Rectal smooth muscle tissue (tissue), 1 donor: ENCODE results near the gene EPAS1.

Experiments
- H3K27ac ChIP-seq: one replicate; pipeline ENCODE4 v1.7.0; 2013; ENCODE audit warnings: low read depth, low read length, inconsistent platforms
- H3K27me3 ChIP-seq: one replicate; pipeline ENCODE4 v1.7.0; 2013; ENCODE audit warnings: low read length; ENCODE audit not compliant: control insufficient read depth, insufficient read depth
- H3K36me3 ChIP-seq: one replicate; pipeline ENCODE4 v1.7.0; 2013; ENCODE audit warnings: low read length; ENCODE audit not compliant: control insufficient read depth, insufficient read depth
- H3K4me1 ChIP-seq: one replicate; pipeline ENCODE4 v1.7.0; 2013; ENCODE audit warnings: low read length; ENCODE audit not compliant: control insufficient read depth, insufficient read depth
- H3K4me3 ChIP-seq: one replicate; pipeline ENCODE4 v1.7.0; 2013; ENCODE audit warnings: low read length
- H3K9ac ChIP-seq: one replicate; pipeline ENCODE4 v1.7.0; 2013; ENCODE audit warnings: low read length

EPAS1 gene

GRCh38 chr2:46262248-46262938 lies 34.8 kb upstream of the EPAS1 start:
- Histone ChIP-seq H3K4me1 (no peaks in the 10 kb centered on the region), H3K9ac (no peak overlapping the region), H3K4me3 (no peak overlapping the region), H3K27me3 (no peaks in the 10 kb centered on the region), H3K27ac (no peak overlapping the region), H3K36me3 (no peaks in the 10 kb centered on the region)

- Histone ChIP-seq H3K4me1 (no peaks in the 10 kb centered on the region), H3K4me3 (no peak overlapping the region), H3K27ac (no peak overlapping the region), H3K27me3 (no peaks in the 10 kb centered on the region), H3K36me3 (no peaks in the 10 kb centered on the region), H3K9ac (no peak overlapping the region)
Observed at GRCh38 chr2:46263347-46263746, 33.9 kb upstream of the EPAS1 start.

GRCh38 chr2:46264447-46264846 lies 32.8 kb upstream of the EPAS1 start:
- no peaks in the 10 kb centered on the region for H3K4me1 ChIP-seq
- no peaks in the 10 kb centered on the region for H3K27me3 ChIP-seq

GRCh38 chr2:46266134-46266533 lies 31.1 kb upstream of the EPAS1 start:
- Histone ChIP-seq H3K27me3 (no peaks in the 10 kb centered on the region), H3K36me3 (no peaks in the 10 kb centered on the region), H3K4me3 (no peak overlapping the region), H3K27ac (no peak overlapping the region), H3K9ac (no peak overlapping the region), H3K4me1 (no peaks in the 10 kb centered on the region)

More at GRCh38 chr2:46264447-46264846, 32.8 kb upstream of the EPAS1 start:
- no peak overlapping the region for H3K9ac ChIP-seq
- no peak overlapping the region for H3K4me3 ChIP-seq
- no peaks in the 10 kb centered on the region for H3K36me3 ChIP-seq
- H3K27ac ChIP-seq, result no peak overlapping the region

GRCh38 chr2:46267616-46268015 lies 29.6 kb upstream of the EPAS1 start:
- H3K9ac ChIP-seq, result no peak overlapping the region
- H3K27me3 ChIP-seq, result no peaks in the 10 kb centered on the region
- no peaks in the 10 kb centered on the region for H3K36me3 ChIP-seq
- H3K27ac ChIP-seq, result no peak overlapping the region
- H3K4me1 ChIP-seq, result no peaks in the 10 kb centered on the region
- H3K4me3 ChIP-seq, result no peak overlapping the region

GRCh38 chr2:46268196-46268595 lies 29.0 kb upstream of the EPAS1 start:
- Histone ChIP-seq H3K4me3 (no peak overlapping the region), H3K27ac (no peak overlapping the region), H3K9ac (no peak overlapping the region), H3K36me3 (no peaks in the 10 kb centered on the region), H3K4me1 (no peaks in the 10 kb centered on the region), H3K27me3 (no peaks in the 10 kb centered on the region)

- no peak overlapping the region for H3K9ac ChIP-seq
- no peak overlapping the region for H3K27ac ChIP-seq
- H3K27me3 ChIP-seq, result no peaks in the 10 kb centered on the region
- no peaks in the 10 kb centered on the region for H3K36me3 ChIP-seq
- no peak overlapping the region for H3K4me3 ChIP-seq
- H3K4me1 ChIP-seq, result no peaks in the 10 kb centered on the region
Observed at GRCh38 chr2:46269001-46269400, 28.2 kb upstream of the EPAS1 start.

- Histone ChIP-seq H3K27me3 (no peaks in the 10 kb centered on the region), H3K36me3 (no peaks in the 10 kb centered on the region), H3K4me3 (no peak overlapping the region), H3K9ac (no peak overlapping the region), H3K4me1 (no peaks in the 10 kb centered on the region), H3K27ac (no peak overlapping the region)
Observed at GRCh38 chr2:46269544-46270273, 27.5 kb upstream of the EPAS1 start.

GRCh38 chr2:46270384-46270783 lies 26.8 kb upstream of the EPAS1 start:
- Histone ChIP-seq H3K36me3 (no peaks in the 10 kb centered on the region), H3K27me3 (no peaks in the 10 kb centered on the region), H3K4me1 (no peaks in the 10 kb centered on the region), H3K9ac (no peak overlapping the region), H3K4me3 (no peak overlapping the region), H3K27ac (no peak overlapping the region)

GRCh38 chr2:46273225-46273863 lies 23.9 kb upstream of the EPAS1 start:
- Histone ChIP-seq H3K36me3 (no peaks in the 10 kb centered on the region), H3K27me3 (no peaks in the 10 kb centered on the region), H3K4me3 (no peak overlapping the region), H3K4me1 (no peaks in the 10 kb centered on the region), H3K27ac (no peak overlapping the region), H3K9ac (no peak overlapping the region)

- no peaks in the 10 kb centered on the region for H3K4me1 ChIP-seq
- no peaks in the 10 kb centered on the region for H3K27me3 ChIP-seq
- no peaks in the 10 kb centered on the region for H3K36me3 ChIP-seq
- no peak overlapping the region for H3K4me3 ChIP-seq
- no peak overlapping the region for H3K9ac ChIP-seq
- no peak overlapping the region for H3K27ac ChIP-seq
Observed at GRCh38 chr2:46273919-46274318, 23.3 kb upstream of the EPAS1 start.

- H3K27me3 ChIP-seq, result no peaks in the 10 kb centered on the region
- H3K9ac ChIP-seq, result no peak overlapping the region
- no peak overlapping the region for H3K4me3 ChIP-seq
- H3K36me3 ChIP-seq, result no peaks in the 10 kb centered on the region
- no peak overlapping the region for H3K27ac ChIP-seq
- no peaks in the 10 kb centered on the region for H3K4me1 ChIP-seq
Observed at GRCh38 chr2:46274586-46274985, 22.6 kb upstream of the EPAS1 start.
